Right atrium auricular region (tissue), 2 donors: ENCODE results near the gene B4GALT4. TPM values are rescaled to one million over a fixed set of nuclear protein-coding genes. Genes with fewer than 3 reads are reported as not detected.
A peak's percentile ranks its signal among the peaks of the same experiment; 100 is the strongest.
"Not testable (repeated sequence)": the region's sequence is repeated elsewhere in the genome, so short reads cannot be mapped to it uniquely, and the experiment has no call there.

Source experiments
- DNase-seq: peaks from one replicate; pipeline ENCODE4 v3.0.0-alpha.2; 2019; ENCODE audit warnings: low spot score
- H3K27ac ChIP-seq, 2 donors: fragments of 200-600 bp; sonication (generic); 1 replicate in 1 of 2; 2 replicates in 1 of 2; pipeline ENCODE4 v1.5.1; 2016 to 2019
- H3K27me3 ChIP-seq, 2 donors: fragments of 200-600 bp; sonication (generic); one replicate each; pipeline versions ENCODE4 v1.5.1 to v1.6.0; 2017 to 2019
- H3K36me3 ChIP-seq: fragments of 200-600 bp; sonication (generic); one replicate; pipeline ENCODE4 v1.5.1; 2016
- H3K4me1 ChIP-seq, 2 donors: fragments of 200-600 bp; sonication (generic); one replicate each; pipeline versions ENCODE4 v1.5.1 to v1.6.0; 2017 to 2019
- H3K4me3 ChIP-seq, 2 donors: fragments of 200-600 bp; sonication (generic); 1 replicate in 1 of 2; 2 replicates in 1 of 2; pipeline ENCODE4 v1.5.1; 2017 to 2019; ENCODE audit warnings: mild to moderate bottlenecking in 1 of 2, moderate library complexity in 1 of 2
- H3K9me3 ChIP-seq, 2 donors: fragments of 200-600 bp; sonication (generic); one replicate each; pipeline ENCODE4 v1.5.1; 2019
- total RNA-seq, 2 donors: library from RNA; depleted of rRNA; stranded (reverse); fragments of >200 nt; gene quantifications; one replicate each; pipeline ENCODE4 v1.1.0, GENCODE V29; 2016
- TF ChIP-seq, protein P1 (sequence below), 2 donors: fragments of 200-600 bp; sonication (generic); IDR thresholded peaks; one replicate each; pipeline ENCODE4 v1.5.1; 2019; ENCODE audit warnings: antibody characterized with exemption in 2 of 2

Gene B4GALT4
- total RNA-seq, 2 donors from 2014 or later: 15.6 to 16.4 TPM

DNA sequence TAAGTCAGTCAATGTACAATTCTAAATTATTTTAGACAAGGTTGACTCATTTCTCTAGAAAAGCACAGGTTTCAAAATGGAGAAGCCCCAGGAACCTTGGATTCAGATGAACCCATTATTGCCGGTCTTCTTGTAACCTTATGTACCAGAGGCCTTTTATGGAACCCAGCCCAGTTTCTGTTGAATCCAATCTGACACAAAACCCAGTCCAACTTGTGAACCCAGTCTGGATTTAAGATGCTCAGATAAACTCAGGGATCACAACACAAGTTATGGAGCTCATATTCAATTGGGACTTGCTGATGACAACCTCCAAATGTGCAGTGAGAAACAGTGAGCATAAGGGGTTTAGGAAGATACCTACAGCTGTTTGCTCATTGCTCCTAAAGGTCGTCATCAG lies 16.4 kb upstream of the B4GALT4 start:
- Histone ChIP-seq H3K4me1 (peaks cover 0 to 10% of the 10 kb centered on the region in 2 donors), H3K27me3 (no peaks in the 10 kb centered on the region), H3K4me3 (no peak overlapping the region), H3K27ac (peak overlapping the region in 1 of 2 donors; percentile 53), H3K36me3 (no peaks in the 10 kb centered on the region), H3K9me3 (no peaks in the 10 kb centered on the region)
- TF ChIP-seq, protein P1, sequence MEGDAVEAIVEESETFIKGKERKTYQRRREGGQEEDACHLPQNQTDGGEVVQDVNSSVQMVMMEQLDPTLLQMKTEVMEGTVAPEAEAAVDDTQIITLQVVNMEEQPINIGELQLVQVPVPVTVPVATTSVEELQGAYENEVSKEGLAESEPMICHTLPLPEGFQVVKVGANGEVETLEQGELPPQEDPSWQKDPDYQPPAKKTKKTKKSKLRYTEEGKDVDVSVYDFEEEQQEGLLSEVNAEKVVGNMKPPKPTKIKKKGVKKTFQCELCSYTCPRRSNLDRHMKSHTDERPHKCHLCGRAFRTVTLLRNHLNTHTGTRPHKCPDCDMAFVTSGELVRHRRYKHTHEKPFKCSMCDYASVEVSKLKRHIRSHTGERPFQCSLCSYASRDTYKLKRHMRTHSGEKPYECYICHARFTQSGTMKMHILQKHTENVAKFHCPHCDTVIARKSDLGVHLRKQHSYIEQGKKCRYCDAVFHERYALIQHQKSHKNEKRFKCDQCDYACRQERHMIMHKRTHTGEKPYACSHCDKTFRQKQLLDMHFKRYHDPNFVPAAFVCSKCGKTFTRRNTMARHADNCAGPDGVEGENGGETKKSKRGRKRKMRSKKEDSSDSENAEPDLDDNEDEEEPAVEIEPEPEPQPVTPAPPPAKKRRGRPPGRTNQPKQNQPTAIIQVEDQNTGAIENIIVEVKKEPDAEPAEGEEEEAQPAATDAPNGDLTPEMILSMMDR (IDR thresholded peaks at IDR 0.05): no peak
- no peak for DNase-seq

DNA sequence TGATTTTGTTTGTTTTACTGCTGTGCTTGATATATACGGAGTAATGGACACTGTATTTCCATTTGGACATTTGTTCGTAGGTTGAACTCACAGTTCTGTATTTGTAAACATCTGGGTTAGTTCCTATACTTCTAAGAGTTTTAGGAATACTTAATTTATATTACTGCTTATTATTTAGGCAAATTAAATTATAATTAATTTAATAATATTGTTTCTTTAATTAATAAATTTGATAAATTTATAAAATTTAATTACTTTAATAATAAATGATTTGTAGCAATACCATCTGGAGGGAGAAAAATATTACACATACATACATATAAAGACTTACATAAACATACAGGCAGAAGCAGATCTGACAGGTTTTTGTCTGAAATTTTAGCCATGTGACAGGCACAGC lies 14.5 kb upstream of the B4GALT4 start:
- Histone ChIP-seq H3K4me1 (peaks cover 0 to 10% of the 10 kb centered on the region in 2 donors), H3K4me3 (no peak overlapping the region), H3K9me3 (no peaks in the 10 kb centered on the region), H3K36me3 (no peaks in the 10 kb centered on the region), H3K27ac (no peak overlapping the region), H3K27me3 (no peaks in the 10 kb centered on the region)
- TF ChIP-seq, protein P1 (IDR thresholded peaks at IDR 0.05): no peak
- no peak for DNase-seq

DNA sequence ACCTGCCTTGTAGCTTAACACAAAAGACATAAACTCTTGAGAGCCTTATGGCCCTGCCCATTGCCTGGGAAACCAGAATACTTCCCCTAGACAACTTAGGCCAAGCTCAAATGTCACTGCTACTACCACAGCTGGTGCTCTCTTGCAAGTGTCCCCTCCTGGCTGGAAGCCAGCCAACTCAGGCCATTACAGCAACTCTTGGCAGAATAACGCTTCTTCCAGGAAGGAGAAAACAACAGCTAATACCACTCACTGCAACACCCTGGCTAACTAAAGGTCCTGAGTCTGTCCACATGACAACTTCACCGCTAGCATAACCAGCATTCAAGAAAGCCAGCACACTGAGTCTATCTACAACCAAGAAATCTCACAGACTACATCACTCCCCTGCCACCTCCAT lies 5.1 kb upstream of the B4GALT4 start:
- TF ChIP-seq, protein P1 (IDR thresholded peaks at IDR 0.05): no peak
- H3K4me3 ChIP-seq: no peak overlapping the region
- H3K27ac ChIP-seq: no peak overlapping the region
- H3K36me3 ChIP-seq: no peaks in the 10 kb centered on the region
- no peaks in the 10 kb centered on the region for H3K27me3 ChIP-seq
- H3K9me3 ChIP-seq: peaks cover 0 to 12% of the 10 kb centered on the region in 2 donors
- DNase-seq: no peak
- H3K4me1 ChIP-seq: peaks cover 3 to 21% of the 10 kb centered on the region in 2 donors

DNA sequence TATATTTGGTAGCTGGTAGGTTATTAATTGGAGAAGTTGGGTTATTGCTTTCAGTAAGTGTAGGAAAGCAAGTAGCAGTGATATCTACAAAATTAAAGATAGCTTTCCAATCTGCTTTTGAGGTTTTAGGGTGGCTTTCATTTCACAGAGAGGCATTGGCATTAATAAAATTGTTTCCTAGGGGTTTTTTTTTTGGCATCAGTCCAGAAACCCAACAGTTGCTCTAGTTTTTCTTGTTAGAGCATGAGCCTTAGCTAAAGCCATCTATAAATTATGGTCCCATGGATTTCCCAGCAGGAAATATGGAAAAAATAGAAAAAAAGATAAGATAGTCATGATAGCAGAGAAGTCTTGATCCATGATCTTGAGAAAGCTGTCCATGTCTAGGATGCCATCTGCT lies 3.0 kb upstream of the B4GALT4 start:
- TF ChIP-seq, protein P1 (IDR thresholded peaks at IDR 0.05): no peak
- Histone ChIP-seq H3K36me3 (no peaks in the 10 kb centered on the region), H3K4me3 (no peak overlapping the region), H3K4me1 (peaks cover 3 to 32% of the 10 kb centered on the region in 2 donors), H3K27me3 (no peaks in the 10 kb centered on the region), H3K9me3 (peaks cover 0 to 9% of the 10 kb centered on the region in 2 donors), H3K27ac (no peak overlapping the region)
- no peak for DNase-seq

DNA sequence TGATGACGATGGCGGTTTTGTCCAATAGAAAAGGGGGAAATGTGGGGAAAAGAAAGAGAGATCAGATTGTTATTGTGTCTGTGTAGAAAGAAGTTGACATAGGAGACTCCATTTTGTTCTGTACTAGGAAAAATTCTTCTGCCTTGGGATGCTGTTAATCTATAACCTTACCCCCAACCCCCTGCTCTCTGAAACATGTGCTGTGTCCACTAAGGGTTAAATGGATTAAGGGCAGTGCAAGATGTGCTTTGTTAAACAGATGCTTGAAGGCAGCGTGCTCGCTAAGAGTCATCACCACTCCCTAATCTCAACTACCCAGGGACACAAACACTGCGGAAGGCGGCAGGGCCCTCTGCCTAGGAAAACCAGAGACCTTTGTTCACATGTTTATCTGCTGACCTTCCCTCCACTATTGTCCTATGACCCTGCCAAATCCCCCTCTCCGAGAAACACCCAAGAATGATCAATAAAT lies 2.4 kb upstream of the B4GALT4 start:
- H3K4me1 ChIP-seq: peaks cover 3 to 38% of the 10 kb centered on the region in 2 donors
- H3K4me3 ChIP-seq, H3K27me3 ChIP-seq: not testable (repeated sequence)

DNA sequence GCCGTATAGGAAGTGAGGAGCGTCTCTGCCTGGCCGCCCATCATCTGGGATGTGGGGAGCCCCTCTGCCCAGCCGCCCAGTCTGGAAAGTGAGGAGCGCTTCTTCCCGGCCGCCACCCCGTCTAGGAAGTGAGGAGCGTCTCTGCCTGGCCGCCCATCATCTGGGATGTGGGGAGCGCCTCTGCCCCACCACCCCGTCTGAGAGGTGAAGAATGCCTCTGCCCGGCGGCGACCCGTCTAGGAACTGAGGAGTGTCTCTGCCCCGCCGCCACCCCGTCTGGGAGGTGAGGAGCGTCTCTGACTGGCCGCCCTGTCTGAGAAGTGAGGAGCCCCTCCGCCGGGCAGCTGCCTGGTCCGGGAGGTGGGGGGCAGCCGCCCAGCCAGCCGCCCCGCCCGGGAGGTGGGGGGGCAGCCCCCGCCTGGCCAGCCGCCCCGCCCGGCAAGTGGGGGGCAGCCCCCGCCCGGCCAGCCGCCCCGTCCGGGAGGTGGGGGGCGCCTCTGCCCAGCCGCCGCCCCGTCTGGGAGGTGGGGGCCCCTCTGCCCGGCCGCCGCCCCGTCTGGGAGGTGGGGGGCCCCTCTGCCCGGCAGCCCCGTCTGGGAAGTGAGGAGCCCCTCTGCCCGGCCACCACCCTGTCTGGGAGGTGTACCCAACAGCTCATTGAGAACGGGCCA lies 1.8 kb upstream of the B4GALT4 start:
- not testable (repeated sequence) for H3K9me3 ChIP-seq, H3K27me3 ChIP-seq, H3K36me3 ChIP-seq, H3K27ac ChIP-seq, DNase-seq, H3K4me3 ChIP-seq
- H3K4me1 ChIP-seq: peaks cover 3 to 38% of the 10 kb centered on the region in 2 donors

More for the DNA sequence above, 2.4 kb upstream of the B4GALT4 start:
- not testable (repeated sequence) for H3K27ac ChIP-seq, H3K36me3 ChIP-seq, H3K9me3 ChIP-seq, DNase-seq

DNA sequence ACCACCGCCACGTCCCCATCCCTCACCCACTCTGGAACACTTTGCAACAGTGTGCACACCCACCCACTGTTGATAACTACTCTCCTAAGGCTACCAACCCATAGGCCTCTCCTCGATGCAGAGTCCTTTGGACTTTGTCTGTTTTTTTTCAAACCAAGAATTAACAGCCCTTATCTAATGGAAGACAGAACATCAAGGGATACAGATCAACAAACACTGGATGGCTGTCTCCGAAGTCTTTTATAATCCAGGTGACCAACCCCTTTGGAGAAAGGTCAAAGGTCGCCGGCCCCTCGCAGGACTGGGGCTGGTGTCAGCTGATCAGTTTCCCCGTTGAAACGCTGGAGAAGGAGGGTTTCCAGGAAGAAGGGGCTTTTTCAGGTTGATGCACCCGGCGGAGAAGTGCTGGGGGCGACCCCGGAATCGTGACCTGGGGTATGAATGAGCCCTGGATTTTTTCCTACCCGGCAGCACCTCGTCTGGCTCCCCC lies 532 bp downstream of the B4GALT4 start:
- H3K27me3 ChIP-seq: no peaks in the 10 kb centered on the region
- peaks cover 3 to 24% of the 10 kb centered on the region in 2 donors for H3K4me1 ChIP-seq
- peak overlapping the region; percentile 95 for H3K27ac ChIP-seq
- peak overlapping the region; percentile 78 to 89 for H3K4me3 ChIP-seq
- no peak for DNase-seq
- H3K36me3 ChIP-seq: peaks cover 6% of the 10 kb centered on the region
- no peaks in the 10 kb centered on the region for H3K9me3 ChIP-seq
- TF ChIP-seq, protein P1 (IDR thresholded peaks at IDR 0.05): no peak
